ENCODE data around the gene PHIP.

- TF ChIP-seq EZH2phosphoT487 (IDR thresholded peaks at IDR 0.05; ENCODE audit: borderline replicate concordance): no peak
- no peak for TF ChIP-seq CTCF (IDR thresholded peaks at IDR 0.05 in 2 of 3, conservative IDR thresholded peaks at IDR 0.05 in 1 of 3; ENCODE audit: borderline replicate concordance in 1 of 3, insufficient read depth in 1 of 3, low read depth in 2 of 3, low read length in 2 of 3)
- TF ChIP-seq CEBPB (IDR thresholded peaks at IDR 0.05; ENCODE audit: low read depth): no peak
- no peak for TF ChIP-seq ZFX (IDR thresholded peaks at IDR 0.05)
- TF ChIP-seq POLR2A (IDR thresholded peaks at IDR 0.05; ENCODE audit: borderline replicate concordance, extremely low read depth, insufficient read depth, insufficient read length): no peak
- no peak for TF ChIP-seq MAX (IDR thresholded peaks at IDR 0.05)
- TF ChIP-seq EZH2 (IDR thresholded peaks at IDR 0.05): no peak
- no peak for TF ChIP-seq SP1 (IDR thresholded peaks at IDR 0.05; ENCODE audit: low read depth)
- TF ChIP-seq POLR2AphosphoS5 (IDR thresholded peaks at IDR 0.05; ENCODE audit: low read depth, low read length): peak; percentile 51
- no peak for TF ChIP-seq ELF1 (IDR thresholded peaks at IDR 0.05; ENCODE audit: borderline replicate concordance, low read depth)
- TF ChIP-seq, protein P1, sequence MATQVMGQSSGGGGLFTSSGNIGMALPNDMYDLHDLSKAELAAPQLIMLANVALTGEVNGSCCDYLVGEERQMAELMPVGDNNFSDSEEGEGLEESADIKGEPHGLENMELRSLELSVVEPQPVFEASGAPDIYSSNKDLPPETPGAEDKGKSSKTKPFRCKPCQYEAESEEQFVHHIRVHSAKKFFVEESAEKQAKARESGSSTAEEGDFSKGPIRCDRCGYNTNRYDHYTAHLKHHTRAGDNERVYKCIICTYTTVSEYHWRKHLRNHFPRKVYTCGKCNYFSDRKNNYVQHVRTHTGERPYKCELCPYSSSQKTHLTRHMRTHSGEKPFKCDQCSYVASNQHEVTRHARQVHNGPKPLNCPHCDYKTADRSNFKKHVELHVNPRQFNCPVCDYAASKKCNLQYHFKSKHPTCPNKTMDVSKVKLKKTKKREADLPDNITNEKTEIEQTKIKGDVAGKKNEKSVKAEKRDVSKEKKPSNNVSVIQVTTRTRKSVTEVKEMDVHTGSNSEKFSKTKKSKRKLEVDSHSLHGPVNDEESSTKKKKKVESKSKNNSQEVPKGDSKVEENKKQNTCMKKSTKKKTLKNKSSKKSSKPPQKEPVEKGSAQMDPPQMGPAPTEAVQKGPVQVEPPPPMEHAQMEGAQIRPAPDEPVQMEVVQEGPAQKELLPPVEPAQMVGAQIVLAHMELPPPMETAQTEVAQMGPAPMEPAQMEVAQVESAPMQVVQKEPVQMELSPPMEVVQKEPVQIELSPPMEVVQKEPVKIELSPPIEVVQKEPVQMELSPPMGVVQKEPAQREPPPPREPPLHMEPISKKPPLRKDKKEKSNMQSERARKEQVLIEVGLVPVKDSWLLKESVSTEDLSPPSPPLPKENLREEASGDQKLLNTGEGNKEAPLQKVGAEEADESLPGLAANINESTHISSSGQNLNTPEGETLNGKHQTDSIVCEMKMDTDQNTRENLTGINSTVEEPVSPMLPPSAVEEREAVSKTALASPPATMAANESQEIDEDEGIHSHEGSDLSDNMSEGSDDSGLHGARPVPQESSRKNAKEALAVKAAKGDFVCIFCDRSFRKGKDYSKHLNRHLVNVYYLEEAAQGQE (IDR thresholded peaks at IDR 0.05; ENCODE audit: low read depth): no peak
- TF ChIP-seq EGR1 (IDR thresholded peaks at IDR 0.05; ENCODE audit: low read depth): no peak
Measured at GRCh38 chr6:79076782-79077641, 1.0 kb downstream of the PHIP start.

All from HCT116 (cell line).